ENCODE measurements around the gene ELL.

Gene ELL

GRCh38 chr19:18508585-18508984 lies 13.3 kb downstream of the ELL start:
- Mint-ChIP-seq H3K27ac (ENCODE audit: low read depth) (peak overlapping the region; percentile 87), H3K36me3 (ENCODE audit: insufficient read depth) (peaks cover 20% of the 10 kb centered on the region), H3K4me1 (peaks cover 79% of the 10 kb centered on the region), H3K9me3 (no peaks in the 10 kb centered on the region), H3K4me3 (no peak overlapping the region), H3K27me3 (no peaks in the 10 kb centered on the region)
- DNase-seq (ENCODE audit: low spot score in 2 of 2), result no peak
- no peak for ATAC-seq (replicated peaks; ENCODE audit: extremely low read depth, poor library complexity, severe bottlenecking)

DNA sequence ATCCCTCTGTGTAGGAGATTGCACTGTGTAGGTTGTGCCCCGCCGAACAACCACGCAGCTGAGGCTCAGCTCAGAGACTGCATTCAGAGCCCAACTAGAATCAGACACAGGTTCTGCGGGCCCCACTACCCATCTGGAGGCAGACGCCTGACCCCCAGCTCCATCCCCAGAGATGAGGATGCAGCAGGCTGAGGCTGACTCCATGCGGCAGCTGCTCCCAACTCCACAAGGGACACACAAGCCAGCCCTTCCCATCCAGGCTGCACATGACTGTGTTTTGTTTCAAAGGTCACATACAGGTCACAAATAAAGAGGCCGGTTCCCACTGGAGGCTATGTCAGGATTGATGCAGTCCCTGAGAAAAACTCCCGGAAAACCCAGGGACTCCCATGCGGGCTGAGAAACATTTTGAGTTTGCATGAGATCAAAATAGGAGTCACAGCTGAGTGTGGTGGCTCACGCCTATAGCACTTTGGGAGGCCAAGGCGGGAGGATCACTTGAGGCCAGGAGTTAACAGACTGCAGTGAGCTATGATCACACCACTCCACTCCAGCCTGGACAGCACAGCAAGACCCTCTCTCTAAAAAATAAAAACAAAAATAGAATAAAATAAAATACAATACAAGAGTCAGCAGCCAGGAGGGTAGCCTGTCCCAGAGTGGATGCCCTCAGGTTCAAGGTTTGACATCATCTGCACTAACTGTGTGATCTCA lies 14.0 kb downstream of the ELL start:
- no peaks in the 10 kb centered on the region for H3K9me3 Mint-ChIP-seq
- ATAC-seq (replicated peaks; ENCODE audit: extremely low read depth, poor library complexity, severe bottlenecking), result no peak
- H3K27me3 Mint-ChIP-seq, result no peaks in the 10 kb centered on the region

DNA sequence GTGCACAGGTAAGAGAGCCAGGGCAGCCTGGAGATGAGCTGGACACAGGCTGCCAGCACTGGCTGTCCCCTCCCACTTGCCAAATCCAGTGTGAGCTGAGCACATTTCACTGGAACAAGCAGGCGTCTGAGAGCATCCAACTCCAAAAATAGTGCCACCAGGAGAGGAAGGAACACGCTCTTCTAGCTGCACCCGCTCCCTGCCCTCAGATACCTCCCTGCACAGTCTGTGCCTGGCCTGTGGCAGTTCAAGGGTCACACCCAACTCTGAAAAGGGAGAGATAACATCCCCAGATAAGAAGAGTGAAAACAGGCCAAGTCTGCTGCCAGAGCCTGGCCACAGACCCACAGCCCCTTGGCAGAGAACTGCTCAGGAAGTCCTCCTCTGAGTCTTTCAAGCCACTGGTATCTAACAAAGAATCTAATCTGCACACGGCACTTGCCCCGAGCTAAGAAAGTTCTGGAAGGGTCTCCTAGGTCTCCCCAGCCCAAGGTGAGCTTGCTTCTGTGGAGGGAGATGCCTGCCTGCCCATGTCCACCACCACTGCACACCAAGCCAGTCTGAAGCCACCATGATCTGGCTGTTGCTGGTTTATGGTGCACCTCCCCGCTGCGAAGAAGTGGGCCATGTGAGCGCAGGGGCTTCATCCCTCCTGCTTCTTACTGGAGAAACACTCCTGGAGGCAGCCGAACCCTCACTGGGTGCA lies 14.7 kb downstream of the ELL start:
- Mint-ChIP-seq H3K36me3 (ENCODE audit: insufficient read depth) (peaks cover 19% of the 10 kb centered on the region), H3K4me1 (peaks cover 81% of the 10 kb centered on the region), H3K27me3 (no peaks in the 10 kb centered on the region), H3K4me3 (peak overlapping the region; percentile 72), H3K9me3 (no peaks in the 10 kb centered on the region), H3K27ac (ENCODE audit: low read depth) (peak overlapping the region; percentile 87)
- DNase-seq (ENCODE audit: low spot score in 2 of 2) (no peak), ATAC-seq (replicated peaks; ENCODE audit: extremely low read depth, poor library complexity, severe bottlenecking) (peak; percentile 51)

More for the DNA sequence above, 14.0 kb downstream of the ELL start:
- Mint-ChIP-seq H3K4me3 (peak overlapping the region; percentile 72), H3K36me3 (ENCODE audit: insufficient read depth) (peaks cover 19% of the 10 kb centered on the region), H3K4me1 (peaks cover 79% of the 10 kb centered on the region), H3K27ac (ENCODE audit: low read depth) (peak overlapping the region; percentile 87)
- no peak for DNase-seq (ENCODE audit: low spot score in 2 of 2)

- peak overlapping the region; percentile 72 for H3K4me3 Mint-ChIP-seq
- ATAC-seq (replicated peaks; ENCODE audit: extremely low read depth, poor library complexity, severe bottlenecking) (peak; percentile 62), DNase-seq (ENCODE audit: low spot score in 2 of 2) (no peak)
- peak overlapping the region; percentile 87 for H3K27ac Mint-ChIP-seq (ENCODE audit: low read depth)
- H3K27me3 Mint-ChIP-seq, result no peaks in the 10 kb centered on the region
- H3K9me3 Mint-ChIP-seq, result no peaks in the 10 kb centered on the region
- H3K36me3 Mint-ChIP-seq (ENCODE audit: insufficient read depth), result peaks cover 23% of the 10 kb centered on the region
- peaks cover 90% of the 10 kb centered on the region for H3K4me1 Mint-ChIP-seq
These were observed 15.6 kb downstream of the ELL start for GRCh38 chr19:18506101-18506930.

- Mint-ChIP-seq H3K27me3 (no peaks in the 10 kb centered on the region), H3K9me3 (no peaks in the 10 kb centered on the region), H3K4me1 (peaks cover 98% of the 10 kb centered on the region), H3K27ac (ENCODE audit: low read depth) (peak overlapping the region; percentile 87), H3K36me3 (ENCODE audit: insufficient read depth) (peaks cover 25% of the 10 kb centered on the region), H3K4me3 (peak overlapping the region; percentile 72)
- DNase-seq (ENCODE audit: low spot score in 2 of 2) (no peak), ATAC-seq (replicated peaks; ENCODE audit: extremely low read depth, poor library complexity, severe bottlenecking) (no peak)
These were observed 16.8 kb downstream of the ELL start for GRCh38 chr19:18504886-18505610.

- Mint-ChIP-seq H3K4me1 (peaks cover 97% of the 10 kb centered on the region), H3K4me3 (peak overlapping the region; percentile 72)
These were observed 17.6 kb downstream of the ELL start for GRCh38 chr19:18503971-18504885.

GRCh38 chr19:18503337-18503970 lies 18.4 kb downstream of the ELL start:
- peaks cover 96% of the 10 kb centered on the region for H3K4me1 Mint-ChIP-seq
- H3K4me3 Mint-ChIP-seq, result peak overlapping the region; percentile 52
- no peak for DNase-seq (ENCODE audit: low spot score in 2 of 2)
- H3K9me3 Mint-ChIP-seq, result no peaks in the 10 kb centered on the region
- no peak for ATAC-seq (replicated peaks; ENCODE audit: extremely low read depth, poor library complexity, severe bottlenecking)
- H3K27ac Mint-ChIP-seq (ENCODE audit: low read depth), result peak overlapping the region; percentile 75
- H3K36me3 Mint-ChIP-seq (ENCODE audit: insufficient read depth), result peaks cover 21% of the 10 kb centered on the region
- no peaks in the 10 kb centered on the region for H3K27me3 Mint-ChIP-seq

More at GRCh38 chr19:18503971-18504885, 17.6 kb downstream of the ELL start:
- H3K36me3 Mint-ChIP-seq (ENCODE audit: insufficient read depth), result peaks cover 21% of the 10 kb centered on the region
- no peaks in the 10 kb centered on the region for H3K9me3 Mint-ChIP-seq
- DNase-seq (ENCODE audit: low spot score in 2 of 2) (no peak), ATAC-seq (replicated peaks; ENCODE audit: extremely low read depth, poor library complexity, severe bottlenecking) (no peak)
- H3K27ac Mint-ChIP-seq (ENCODE audit: low read depth), result peak overlapping the region; percentile 87
- H3K27me3 Mint-ChIP-seq, result no peaks in the 10 kb centered on the region

GRCh38 chr19:18502638-18503294 lies 19.1 kb downstream of the ELL start:
- DNase-seq (ENCODE audit: low spot score in 2 of 2) (no peak), ATAC-seq (replicated peaks; ENCODE audit: extremely low read depth, poor library complexity, severe bottlenecking) (no peak)
- H3K9me3 Mint-ChIP-seq, result no peaks in the 10 kb centered on the region
- no peaks in the 10 kb centered on the region for H3K27me3 Mint-ChIP-seq
- H3K27ac Mint-ChIP-seq (ENCODE audit: low read depth), result peak overlapping the region; percentile 75
- peaks cover 90% of the 10 kb centered on the region for H3K4me1 Mint-ChIP-seq
- peak overlapping the region; percentile 52 for H3K4me3 Mint-ChIP-seq
- H3K36me3 Mint-ChIP-seq (ENCODE audit: insufficient read depth), result peaks cover 21% of the 10 kb centered on the region

GRCh38 chr19:18502246-18502637 lies 19.6 kb downstream of the ELL start:
- Mint-ChIP-seq H3K27me3 (no peaks in the 10 kb centered on the region), H3K9me3 (no peaks in the 10 kb centered on the region), H3K4me1 (peaks cover 87% of the 10 kb centered on the region), H3K36me3 (ENCODE audit: insufficient read depth) (peaks cover 18% of the 10 kb centered on the region), H3K27ac (ENCODE audit: low read depth) (peak overlapping the region; percentile 75), H3K4me3 (peak overlapping the region; percentile 43)
- ATAC-seq (replicated peaks; ENCODE audit: extremely low read depth, poor library complexity, severe bottlenecking), result no peak
- no peak for DNase-seq (ENCODE audit: low spot score in 2 of 2)

- Mint-ChIP-seq H3K36me3 (ENCODE audit: insufficient read depth) (peaks cover 18% of the 10 kb centered on the region), H3K9me3 (no peaks in the 10 kb centered on the region), H3K27ac (ENCODE audit: low read depth) (peak overlapping the region; percentile 75), H3K4me3 (peak overlapping the region; percentile 43), H3K27me3 (no peaks in the 10 kb centered on the region), H3K4me1 (peaks cover 87% of the 10 kb centered on the region)
- no peak for DNase-seq (ENCODE audit: low spot score in 2 of 2)
- no peak for ATAC-seq (replicated peaks; ENCODE audit: extremely low read depth, poor library complexity, severe bottlenecking)
These were observed 20.0 kb downstream of the ELL start for GRCh38 chr19:18501832-18502231.

DNA sequence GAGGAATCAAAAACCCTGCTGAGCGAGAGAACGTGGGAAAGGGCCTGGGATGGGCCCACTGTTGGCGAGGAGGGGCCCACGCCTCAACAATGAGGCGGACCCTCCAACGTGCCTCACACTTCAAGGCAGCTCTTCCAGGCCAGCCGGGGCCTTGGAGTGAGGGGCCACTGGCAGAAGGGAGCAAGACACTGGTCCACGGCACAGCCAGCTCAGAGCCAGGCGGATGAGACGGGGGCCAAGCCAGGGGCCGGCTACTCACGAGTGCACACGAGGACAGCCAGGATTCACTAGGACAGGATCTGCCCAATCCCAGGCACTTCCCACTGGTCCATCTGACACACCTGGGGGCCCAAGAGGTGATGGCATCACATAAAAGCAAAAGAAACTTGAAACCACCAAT lies 20.5 kb downstream of the ELL start:
- no peaks in the 10 kb centered on the region for H3K9me3 Mint-ChIP-seq
- no peak for DNase-seq (ENCODE audit: low spot score in 2 of 2)
- peak overlapping the region; percentile 43 for H3K4me3 Mint-ChIP-seq
- ATAC-seq (replicated peaks; ENCODE audit: extremely low read depth, poor library complexity, severe bottlenecking), result no peak
- peaks cover 87% of the 10 kb centered on the region for H3K4me1 Mint-ChIP-seq
- H3K27ac Mint-ChIP-seq (ENCODE audit: low read depth), result peak overlapping the region; percentile 75
- no peaks in the 10 kb centered on the region for H3K27me3 Mint-ChIP-seq
- peaks cover 20% of the 10 kb centered on the region for H3K36me3 Mint-ChIP-seq (ENCODE audit: insufficient read depth)
